ENCODE measurements around the gene SOX6. TPM values are rescaled to one million over a fixed set of nuclear protein-coding genes. Genes with fewer than 3 reads are reported as not detected.

Gene SOX6
- total and polyA plus RNA-seq, 2 donors (not counting 1 experiment from before 2014, with no cell fraction given): 3.0 to 5.1 TPM

GRCh38 chr11:16114978-16115871, 241.1 kb downstream of the SOX6 start:
- Histone ChIP-seq H3K79me2 (ENCODE audit: control insufficient read depth, insufficient read depth, low read length) (no peaks in the 10 kb centered on the region), H3K9ac (ENCODE audit: insufficient read depth, low read length) (no peak overlapping the region), H3K4me3 (replicated peaks in 1 of 4; ENCODE audit: control extremely low read depth in 1 of 4, insufficient read depth in 1 of 4, low read depth in 3 of 4, low read length in 4 of 4) (no peak overlapping the region), H3K27ac (ENCODE audit: insufficient read depth, low read length) (no peak overlapping the region), H3K27me3 (ENCODE audit: control insufficient read depth, insufficient read depth, low read length) (no peaks in the 10 kb centered on the region), H3K4me2 (ENCODE audit: extremely low read depth, insufficient read depth, low read length) (no peak overlapping the region), H2AFZ (ENCODE audit: low read length) (no peak overlapping the region), H3K36me3 (ENCODE audit: control insufficient read depth, insufficient read depth, low read length) (no peaks in the 10 kb centered on the region), H3K9me3 (ENCODE audit: control insufficient read depth, insufficient read depth, low read depth, low read length) (no peaks in the 10 kb centered on the region), H3K4me1 (ENCODE audit: control insufficient read depth, extremely low read depth, insufficient read depth, low read length) (no peaks in the 10 kb centered on the region), H4K20me1 (ENCODE audit: control insufficient read depth, extremely low read depth, insufficient read depth, low read length) (no peaks in the 10 kb centered on the region)
- no peak for DNase-seq (ENCODE audit: low read depth in 2 of 2)
- TF ChIP-seq EZH2 (IDR thresholded peaks at IDR 0.05; ENCODE audit: low read length, missing control alignments): no peak
- TF ChIP-seq CTCF (conservative IDR thresholded peaks at IDR 0.05 in 1 of 2, IDR thresholded peaks at IDR 0.05 in 1 of 2; ENCODE audit: low read depth in 1 of 2, low read length in 2 of 2): no peak

GRCh38 chr11:16114431-16114830, 241.9 kb downstream of the SOX6 start:
- H3K27me3 ChIP-seq (ENCODE audit: control insufficient read depth, insufficient read depth, low read length): no peaks in the 10 kb centered on the region

More at GRCh38 chr11:16114431-16114830, 241.9 kb downstream of the SOX6 start:
- no peak overlapping the region for H3K9ac ChIP-seq (ENCODE audit: insufficient read depth, low read length)
- TF ChIP-seq CTCF (conservative IDR thresholded peaks at IDR 0.05 in 1 of 2, IDR thresholded peaks at IDR 0.05 in 1 of 2; ENCODE audit: low read depth in 1 of 2, low read length in 2 of 2) (no peak), EZH2 (IDR thresholded peaks at IDR 0.05; ENCODE audit: low read length, missing control alignments) (no peak)
- no peak overlapping the region for H3K4me3 ChIP-seq (replicated peaks in 1 of 4; ENCODE audit: control extremely low read depth in 1 of 4, insufficient read depth in 1 of 4, low read depth in 3 of 4, low read length in 4 of 4)
- H2AFZ ChIP-seq (ENCODE audit: low read length): no peak overlapping the region
- H3K79me2 ChIP-seq (ENCODE audit: control insufficient read depth, insufficient read depth, low read length): no peaks in the 10 kb centered on the region
- H3K36me3 ChIP-seq (ENCODE audit: control insufficient read depth, insufficient read depth, low read length): no peaks in the 10 kb centered on the region
- no peak overlapping the region for H3K4me2 ChIP-seq (ENCODE audit: extremely low read depth, insufficient read depth, low read length)
- H3K4me1 ChIP-seq (ENCODE audit: control insufficient read depth, extremely low read depth, insufficient read depth, low read length): no peaks in the 10 kb centered on the region
- H4K20me1 ChIP-seq (ENCODE audit: control insufficient read depth, extremely low read depth, insufficient read depth, low read length): no peaks in the 10 kb centered on the region
- H3K27ac ChIP-seq (ENCODE audit: insufficient read depth, low read length): no peak overlapping the region
- no peak for DNase-seq (ENCODE audit: low read depth in 2 of 2)
- H3K9me3 ChIP-seq (ENCODE audit: control insufficient read depth, insufficient read depth, low read depth, low read length): no peaks in the 10 kb centered on the region

All from fibroblast of lung (primary cell).